ENCODE results near the gene POU4F2.

POU4F2 gene, protein sequence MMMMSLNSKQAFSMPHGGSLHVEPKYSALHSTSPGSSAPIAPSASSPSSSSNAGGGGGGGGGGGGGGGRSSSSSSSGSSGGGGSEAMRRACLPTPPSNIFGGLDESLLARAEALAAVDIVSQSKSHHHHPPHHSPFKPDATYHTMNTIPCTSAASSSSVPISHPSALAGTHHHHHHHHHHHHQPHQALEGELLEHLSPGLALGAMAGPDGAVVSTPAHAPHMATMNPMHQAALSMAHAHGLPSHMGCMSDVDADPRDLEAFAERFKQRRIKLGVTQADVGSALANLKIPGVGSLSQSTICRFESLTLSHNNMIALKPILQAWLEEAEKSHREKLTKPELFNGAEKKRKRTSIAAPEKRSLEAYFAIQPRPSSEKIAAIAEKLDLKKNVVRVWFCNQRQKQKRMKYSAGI

DNA sequence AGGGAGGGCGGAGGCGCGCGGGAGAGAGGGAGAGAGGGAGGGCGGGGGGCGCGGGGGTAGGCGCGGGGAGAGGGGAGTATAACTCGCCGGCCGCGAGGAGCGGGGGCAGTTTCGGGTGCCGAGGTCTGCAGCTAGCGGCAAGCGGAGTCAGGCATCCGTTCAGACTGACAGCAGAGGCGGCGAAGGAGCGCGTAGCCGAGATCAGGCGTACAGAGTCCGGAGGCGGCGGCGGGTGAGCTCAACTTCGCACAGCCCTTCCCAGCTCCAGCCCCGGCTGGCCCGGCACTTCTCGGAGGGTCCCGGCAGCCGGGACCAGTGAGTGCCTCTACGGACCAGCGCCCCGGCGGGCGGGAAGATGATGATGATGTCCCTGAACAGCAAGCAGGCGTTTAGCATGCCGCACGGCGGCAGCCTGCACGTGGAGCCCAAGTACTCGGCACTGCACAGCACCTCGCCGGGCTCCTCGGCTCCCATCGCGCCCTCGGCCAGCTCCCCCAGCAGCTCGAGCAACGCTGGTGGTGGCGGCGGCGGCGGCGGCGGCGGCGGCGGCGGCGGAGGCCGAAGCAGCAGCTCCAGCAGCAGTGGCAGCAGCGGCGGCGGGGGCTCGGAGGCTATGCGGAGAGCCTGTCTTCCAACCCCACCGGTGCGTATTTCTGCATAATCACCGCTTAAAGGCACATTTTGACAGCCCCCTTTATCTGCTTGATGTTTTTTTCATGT, at the start of gene POU4F2:
Gene POU4F2 (plus strand): TSS at position 108 of the 720 bp plus-strand sequence. CDS start 248 bp downstream, at position 356.
- no peak for DNase-seq

DNA sequence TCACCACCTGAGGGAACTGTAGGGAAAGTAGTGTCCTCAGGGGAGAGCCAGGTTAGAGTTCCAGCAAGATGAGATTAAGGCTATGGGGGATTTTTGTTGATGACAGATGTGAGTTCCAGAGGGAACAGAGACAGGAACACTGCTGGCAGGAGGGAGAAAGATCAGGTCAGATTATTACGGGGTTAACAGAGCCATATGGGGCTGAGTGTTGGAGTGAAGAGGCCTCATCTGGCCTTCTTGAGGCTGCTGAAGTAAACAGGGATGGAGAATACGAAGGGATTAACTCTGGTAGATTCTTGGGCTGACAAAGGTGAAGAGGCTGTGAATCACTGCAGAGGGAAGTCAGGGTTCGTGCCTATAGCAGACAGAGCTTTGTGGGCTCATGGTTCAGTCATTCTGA, 47.9 kb upstream of the POU4F2 start:
- no peak for DNase-seq

DNA sequence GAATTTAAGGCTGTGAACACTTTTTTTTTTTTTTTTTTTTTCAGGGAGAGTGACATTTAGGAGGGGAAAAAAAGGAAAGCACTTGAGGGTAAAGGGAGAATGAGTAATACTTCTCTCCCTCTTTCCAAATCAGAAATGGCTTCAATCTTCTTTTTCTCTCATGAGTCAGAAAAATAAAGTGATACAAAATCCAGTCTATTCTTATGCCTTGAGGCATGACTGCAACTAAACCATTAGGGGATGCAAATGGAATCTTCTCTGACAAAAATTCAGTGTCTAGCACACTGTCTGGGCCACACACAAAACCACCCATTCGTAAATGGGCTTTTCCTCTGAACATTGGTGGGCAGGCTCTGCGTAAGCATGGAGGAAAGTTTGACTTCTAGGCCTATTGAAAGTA, 46.7 kb upstream of the POU4F2 start:
- DNase-seq, result no peak

DNA sequence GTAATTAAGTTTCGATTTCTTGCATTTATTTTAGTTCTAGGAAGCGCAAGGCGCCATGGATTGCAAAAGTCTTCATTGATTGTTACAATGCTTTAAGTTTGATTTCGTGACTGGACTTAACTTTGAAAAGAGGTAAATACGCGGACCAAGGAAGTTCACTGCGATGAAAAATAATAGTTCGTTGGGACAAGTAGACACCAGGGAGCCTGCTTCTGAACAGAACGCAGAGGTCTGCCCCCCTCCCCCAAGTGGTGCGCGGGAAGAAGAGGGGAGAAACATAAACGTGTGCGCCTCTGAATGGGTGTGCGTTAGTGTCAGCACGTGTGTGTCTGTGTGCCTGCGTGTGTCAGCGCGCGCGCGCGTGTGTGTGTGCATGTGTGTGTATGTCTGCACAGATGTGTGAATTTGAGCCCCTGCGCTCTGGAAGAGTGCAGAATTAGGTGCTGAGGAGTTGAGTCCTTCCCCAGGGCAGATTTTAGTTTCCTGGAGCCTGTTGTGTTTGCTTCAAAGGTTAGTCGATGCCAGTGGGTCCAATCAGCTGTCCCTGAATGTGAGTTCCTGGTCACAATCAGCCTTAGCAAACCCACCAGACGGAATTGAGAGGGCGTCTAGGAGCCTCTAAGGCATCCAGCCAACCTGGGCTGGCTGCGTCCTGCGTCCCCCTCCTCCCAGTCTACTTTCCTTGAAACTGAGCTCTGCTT, 5.8 kb upstream of the POU4F2 start:
- DNase-seq, result no peak

DNA sequence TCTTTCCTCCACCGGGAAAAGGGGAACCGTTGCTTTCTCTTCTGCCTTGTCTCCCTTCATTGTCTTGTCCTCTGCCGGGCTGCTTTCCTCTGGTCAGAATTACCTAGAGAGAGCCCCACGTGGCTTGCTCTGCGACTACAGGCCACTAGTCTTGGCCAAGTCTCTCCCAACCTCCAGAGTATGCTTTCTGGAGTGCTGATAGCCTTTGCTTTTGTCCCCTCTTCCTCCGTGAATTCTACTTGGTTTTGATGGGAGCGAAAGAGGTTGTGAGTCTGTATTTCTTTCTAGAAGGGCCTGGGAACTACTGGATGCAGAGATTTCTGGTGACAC, 5.3 kb upstream of the POU4F2 start:
- DNase-seq, result no peak

DNA sequence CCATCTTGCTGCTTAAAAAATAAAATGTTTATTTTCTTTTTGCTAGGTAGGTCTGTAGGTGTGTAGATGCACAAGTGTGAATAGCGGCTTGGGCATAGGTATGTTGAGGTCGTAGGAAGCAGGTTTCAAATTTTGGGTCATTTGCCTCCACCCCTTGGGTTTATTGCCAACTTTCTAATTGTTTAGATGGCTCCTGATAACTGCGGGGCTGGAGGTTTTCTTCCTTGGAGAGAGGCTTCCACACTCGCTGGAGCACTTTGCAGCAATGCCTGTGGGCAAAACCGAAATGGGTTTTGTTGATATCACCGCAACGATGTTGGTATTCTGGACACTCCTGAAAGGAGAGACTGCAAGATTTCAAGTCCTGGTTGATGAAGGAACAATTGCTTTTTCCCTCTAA, 3.9 kb upstream of the POU4F2 start:
- DNase-seq, result no peak

DNA sequence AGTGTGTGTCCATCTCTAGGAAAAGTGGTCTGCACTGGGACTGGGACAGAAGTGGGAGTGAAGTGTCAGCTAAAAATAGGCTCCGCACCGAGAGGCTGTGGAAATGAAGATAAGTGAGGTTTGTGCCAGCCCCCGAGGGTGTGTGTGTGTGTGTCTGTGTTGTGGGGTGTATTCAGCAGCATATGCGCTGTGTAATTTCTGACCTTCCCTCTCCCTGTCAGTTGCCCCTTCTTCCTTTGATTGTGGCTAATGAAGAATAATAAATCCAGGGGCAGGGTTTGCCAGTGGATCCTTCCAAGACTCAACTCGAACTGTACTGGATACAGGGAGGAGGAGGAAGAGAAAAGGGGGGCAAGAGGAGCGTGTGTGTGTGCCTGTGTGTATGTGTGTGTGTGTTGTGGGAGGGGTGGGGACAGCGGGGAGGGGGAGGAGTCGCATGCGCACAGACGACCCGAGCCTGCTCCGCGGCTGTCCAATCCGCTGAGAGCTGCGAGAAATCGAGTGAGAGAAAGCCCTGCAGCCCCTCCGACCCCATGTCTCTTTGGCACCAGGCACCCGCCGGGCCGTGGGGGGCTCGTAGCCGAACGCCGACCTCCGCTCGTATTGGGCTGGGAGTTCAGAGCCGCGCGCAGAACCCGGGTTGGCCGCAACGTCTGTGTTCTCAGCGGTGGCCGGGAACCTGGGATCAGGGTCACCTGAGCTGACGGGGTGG, 916 bp upstream of the POU4F2 start:
- peak; percentile 18 for DNase-seq

DNA sequence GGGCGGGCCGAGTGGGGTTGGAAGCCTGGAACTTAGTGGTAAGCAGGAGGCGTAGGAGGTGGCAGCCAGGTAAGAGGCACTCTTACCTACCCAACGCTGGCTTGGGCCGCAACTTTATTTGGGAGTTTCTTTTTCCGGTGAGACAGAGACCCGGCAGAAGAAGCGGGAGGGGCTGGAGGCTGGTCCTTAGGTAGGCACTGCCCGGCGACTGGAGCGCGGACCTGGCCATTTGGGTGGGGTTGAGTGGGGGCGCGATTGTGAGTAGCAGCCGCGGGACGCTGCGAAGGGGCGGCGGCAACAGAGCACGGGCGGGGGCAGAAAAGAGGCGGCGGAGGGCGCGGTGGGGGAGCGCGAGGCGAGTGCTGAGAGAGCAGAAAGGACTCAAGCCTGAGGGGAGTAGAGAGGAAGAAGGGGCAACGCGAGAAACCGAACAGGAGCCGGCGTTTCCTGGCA, 334 bp upstream of the POU4F2 start:
- no peak for DNase-seq

DNA sequence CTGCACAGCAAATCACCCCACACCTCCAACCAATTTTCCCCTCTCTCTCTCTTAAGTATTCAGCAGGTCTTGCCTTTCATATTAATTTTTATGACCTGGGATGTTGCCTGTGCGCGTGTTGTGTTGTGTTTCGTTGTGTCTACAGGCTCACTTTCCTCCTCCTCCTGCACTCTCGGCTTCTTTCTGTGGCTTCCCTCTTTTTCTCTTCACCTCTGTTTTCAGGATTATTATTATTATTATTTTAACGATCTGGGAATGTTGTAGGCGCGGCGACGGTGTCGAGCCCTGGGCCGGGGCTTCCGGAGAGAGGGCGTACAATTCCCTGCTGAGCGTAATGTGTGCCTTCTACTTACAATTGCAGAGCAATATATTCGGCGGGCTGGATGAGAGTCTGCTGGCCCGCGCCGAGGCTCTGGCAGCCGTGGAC, 826 bp downstream of the POU4F2 start:
- DNase-seq, result no peak

DNA sequence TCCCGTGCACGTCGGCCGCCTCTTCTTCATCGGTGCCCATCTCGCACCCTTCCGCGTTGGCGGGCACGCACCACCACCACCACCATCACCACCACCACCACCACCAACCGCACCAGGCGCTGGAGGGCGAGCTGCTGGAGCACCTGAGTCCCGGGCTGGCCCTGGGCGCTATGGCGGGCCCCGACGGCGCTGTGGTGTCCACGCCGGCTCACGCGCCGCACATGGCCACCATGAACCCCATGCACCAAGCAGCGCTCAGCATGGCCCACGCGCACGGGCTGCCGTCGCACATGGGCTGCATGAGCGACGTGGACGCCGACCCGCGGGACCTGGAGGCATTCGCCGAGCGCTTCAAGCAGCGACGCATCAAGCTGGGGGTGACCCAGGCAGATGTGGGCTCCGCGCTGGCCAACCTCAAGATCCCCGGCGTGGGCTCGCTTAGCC, 1.4 kb downstream of the POU4F2 start:
- no peak for DNase-seq

DNA sequence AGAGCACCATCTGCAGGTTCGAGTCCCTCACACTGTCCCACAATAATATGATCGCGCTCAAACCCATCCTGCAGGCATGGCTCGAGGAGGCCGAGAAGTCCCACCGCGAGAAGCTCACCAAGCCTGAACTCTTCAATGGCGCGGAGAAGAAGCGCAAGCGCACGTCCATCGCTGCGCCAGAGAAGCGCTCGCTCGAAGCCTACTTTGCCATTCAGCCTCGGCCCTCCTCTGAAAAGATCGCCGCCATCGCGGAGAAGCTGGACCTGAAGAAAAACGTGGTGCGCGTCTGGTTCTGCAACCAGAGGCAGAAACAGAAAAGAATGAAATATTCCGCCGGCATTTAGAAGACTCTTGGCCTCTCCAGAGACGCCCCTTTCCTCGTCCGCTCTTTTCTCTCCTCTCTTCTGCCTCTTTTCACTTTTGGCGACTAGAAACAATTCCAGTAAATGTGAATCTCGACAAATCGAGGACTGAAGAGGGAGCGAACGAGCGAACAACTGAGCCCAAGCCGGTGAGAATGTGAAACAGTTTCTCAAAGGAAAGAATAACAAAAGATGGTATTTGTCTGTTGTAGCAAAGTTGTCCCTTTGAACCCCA, 1.9 kb downstream of the POU4F2 start:
- no peak for DNase-seq

DNA sequence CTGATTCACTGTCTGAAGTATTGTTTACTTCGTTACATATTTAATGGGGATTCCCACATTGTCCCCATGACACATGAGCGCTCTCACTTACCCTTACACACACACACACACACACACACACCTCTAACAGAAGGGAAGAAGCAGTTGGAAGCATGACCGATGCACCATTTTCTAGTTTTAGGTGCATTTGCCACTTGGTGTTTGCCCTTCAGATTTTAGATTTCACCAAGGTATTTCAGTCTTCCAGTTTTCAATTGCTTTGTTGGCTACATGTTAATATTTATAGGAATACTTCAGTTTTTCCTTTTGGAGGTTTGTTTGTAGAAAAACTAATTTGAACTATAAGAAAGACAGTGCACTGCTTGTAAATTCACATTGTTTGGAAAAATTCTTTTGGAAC, 3.1 kb downstream of the POU4F2 start:
- DNase-seq, result no peak

DNA sequence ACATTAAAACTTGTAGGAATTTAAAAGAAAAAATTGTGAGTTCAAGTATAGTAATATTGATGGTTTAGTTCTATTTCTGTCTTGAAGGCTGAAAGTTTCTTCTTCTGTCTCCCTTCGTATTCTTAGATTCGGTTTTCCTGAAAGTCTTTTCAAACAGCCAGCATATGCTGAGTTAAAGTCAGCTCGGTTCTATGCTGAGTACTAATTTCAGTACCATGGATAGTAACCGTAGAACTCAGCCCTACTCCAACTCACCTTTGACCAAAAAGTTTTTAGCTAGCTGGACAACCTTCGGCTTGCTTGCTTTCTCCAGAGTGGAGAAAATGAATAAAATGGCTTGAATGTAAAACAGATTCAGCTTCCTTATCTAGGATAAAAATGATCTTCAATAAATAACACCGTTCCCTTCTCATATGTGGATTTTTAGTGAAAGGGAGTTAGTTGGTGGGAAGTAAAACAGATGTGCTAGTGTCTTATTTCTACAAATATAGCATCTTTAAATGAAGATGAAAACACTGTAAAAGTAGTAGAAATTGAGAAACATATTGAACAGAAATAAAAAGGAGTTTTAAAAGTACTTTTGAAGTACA, 5.2 kb downstream of the POU4F2 start:
- DNase-seq, result no peak

DNA sequence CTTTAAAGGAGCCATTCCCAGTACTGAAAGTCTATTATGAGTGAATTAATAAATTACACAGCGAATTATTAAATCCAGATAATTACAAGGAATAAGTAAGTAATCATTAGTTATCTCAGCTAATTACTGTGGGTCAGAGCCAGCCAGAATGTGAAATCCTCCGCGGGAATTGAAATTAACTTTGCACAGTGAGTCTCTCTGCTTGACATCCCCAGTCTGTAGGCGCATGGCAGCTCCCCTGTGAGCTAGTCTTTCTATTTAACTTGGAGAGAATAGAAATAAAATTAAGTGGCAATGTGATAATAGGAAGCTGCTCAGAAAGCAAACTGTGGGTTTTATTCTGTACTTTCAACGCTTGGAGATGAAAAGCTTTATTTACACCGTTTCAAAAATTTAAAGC, 7.2 kb downstream of the POU4F2 start:
- no peak for DNase-seq

DNA sequence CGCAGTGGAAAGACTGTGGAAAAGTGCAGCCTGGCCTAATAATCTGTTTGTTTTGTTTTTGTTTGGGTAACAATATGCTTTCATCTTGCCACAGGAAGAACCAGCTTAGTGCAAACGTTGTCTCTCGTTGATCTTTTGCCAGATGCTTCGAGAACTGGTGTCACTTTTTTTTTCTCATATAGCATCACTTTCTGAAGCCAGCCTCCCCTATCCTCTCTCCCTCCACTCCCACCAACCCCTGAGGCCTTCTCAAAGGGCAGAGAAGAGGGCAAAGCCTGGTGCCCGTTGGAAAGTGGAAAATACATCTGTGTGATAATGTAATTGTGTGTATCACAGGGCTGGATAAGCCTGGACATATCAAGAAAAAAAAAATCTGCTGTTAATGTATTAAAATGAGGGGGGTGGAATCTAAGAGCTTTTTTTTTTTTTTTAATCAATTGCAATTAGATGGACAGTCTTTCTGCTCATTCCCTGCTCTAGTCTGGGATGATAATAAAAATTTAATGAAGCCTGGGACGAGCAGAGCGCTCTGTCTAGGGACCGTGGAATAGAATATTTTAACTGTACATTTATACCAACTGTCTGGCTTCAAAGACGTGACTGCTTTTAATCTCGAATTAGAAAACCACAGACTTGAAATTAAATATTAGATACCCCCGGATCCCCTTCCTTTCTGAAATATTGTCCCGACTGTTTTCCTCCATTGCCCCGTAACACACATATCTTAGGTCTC, 8.1 kb downstream of the POU4F2 start:
- DNase-seq, result no peak

DNA sequence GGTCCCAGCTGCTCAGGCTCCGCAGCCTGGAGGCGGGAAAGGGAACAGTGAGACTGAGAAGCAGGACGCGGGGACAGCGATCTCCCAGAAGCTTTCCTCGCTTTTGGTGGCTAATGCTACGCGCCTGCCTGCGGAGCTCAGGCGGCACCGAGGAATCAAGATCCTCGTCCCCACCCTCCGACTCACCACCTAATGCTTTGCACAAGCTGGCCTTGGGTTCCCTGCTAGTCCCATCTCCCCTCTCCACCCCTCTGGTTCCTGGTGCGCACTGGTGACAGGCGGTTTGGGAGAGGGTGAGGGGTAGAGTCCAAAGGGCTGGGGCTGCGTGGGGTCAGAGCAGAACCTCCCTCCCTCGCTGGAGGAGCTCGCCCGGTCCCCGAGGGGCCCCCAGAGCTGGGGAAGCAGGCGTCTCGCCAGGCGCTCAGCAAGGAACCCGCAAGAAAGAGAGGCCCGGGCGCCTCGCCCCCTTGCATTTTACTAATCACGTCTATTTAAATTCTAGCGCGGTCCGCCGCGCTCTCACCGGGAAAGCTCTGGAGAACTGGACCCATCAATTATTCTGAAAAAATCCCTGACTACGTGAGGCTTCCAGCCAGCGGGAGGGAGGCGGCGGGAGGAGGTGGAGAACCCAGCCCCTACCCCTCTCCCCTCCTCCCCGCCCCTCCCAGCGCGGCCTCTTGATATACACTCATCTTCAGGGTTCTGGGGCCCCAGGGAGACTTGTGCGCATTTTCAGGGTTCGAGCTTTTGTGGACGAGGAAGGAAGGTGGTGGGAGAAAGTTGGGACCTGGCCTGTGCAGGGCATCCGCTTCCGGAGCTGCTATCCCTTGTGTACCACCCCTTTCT, 9.1 kb downstream of the POU4F2 start:
- no peak for DNase-seq

DNA sequence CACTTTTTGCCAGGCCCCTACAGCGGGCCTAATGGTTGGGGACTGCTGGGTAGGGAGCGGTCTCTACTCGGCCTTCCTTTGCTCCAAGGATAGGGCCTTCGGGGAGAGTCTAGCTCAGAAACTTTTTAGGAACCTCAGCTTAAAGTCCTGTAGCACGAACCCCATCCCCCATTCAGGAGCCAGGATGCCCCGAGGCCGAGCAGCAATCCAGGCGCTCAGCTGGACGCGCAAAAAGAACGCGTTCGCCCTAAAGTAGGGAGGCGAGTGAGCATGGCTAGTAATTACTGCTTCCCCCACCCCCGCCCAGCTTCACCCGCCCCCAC, 9.7 kb downstream of the POU4F2 start:
- no peak for DNase-seq

DNA sequence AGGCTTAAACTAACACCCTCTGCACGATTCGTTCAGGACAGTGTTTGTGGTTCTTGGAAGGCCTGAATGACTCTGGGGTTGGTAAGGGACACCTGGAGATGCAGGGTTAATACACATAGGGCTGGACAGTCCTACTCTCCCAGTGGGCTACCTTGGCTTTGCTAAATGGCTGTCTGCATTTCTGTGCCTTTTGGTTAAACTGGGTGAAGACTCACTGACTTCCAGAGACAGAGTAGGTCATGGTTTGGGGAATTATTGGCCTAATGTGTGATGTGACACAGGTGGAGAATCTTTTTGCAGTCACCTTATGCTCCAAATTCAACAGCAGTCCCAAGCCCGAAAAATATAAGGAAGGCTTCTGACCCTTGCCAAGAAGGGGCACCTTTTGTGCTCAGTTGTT, 10.5 kb downstream of the POU4F2 start:
- no peak for DNase-seq

DNA sequence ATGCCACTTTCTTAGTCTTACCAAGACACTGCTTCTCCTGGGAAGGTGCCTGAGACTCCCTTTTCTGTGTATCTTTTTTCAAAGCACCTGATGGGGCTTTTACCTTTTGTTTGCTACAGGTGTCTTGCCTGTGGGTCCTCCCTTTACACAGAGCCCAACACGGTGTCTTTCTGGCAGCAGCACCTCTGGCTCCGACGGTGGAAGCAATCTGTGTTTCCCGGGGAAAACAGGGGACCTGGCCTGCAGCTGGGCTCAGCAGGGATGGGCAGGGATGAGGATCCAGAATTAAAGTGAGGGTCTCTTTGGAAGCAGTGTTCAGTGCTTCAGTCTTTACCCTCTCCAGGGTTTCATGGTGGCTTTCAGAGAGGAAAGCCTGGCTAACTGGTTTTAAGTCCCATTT, 11.3 kb downstream of the POU4F2 start:
- no peak for DNase-seq

DNA sequence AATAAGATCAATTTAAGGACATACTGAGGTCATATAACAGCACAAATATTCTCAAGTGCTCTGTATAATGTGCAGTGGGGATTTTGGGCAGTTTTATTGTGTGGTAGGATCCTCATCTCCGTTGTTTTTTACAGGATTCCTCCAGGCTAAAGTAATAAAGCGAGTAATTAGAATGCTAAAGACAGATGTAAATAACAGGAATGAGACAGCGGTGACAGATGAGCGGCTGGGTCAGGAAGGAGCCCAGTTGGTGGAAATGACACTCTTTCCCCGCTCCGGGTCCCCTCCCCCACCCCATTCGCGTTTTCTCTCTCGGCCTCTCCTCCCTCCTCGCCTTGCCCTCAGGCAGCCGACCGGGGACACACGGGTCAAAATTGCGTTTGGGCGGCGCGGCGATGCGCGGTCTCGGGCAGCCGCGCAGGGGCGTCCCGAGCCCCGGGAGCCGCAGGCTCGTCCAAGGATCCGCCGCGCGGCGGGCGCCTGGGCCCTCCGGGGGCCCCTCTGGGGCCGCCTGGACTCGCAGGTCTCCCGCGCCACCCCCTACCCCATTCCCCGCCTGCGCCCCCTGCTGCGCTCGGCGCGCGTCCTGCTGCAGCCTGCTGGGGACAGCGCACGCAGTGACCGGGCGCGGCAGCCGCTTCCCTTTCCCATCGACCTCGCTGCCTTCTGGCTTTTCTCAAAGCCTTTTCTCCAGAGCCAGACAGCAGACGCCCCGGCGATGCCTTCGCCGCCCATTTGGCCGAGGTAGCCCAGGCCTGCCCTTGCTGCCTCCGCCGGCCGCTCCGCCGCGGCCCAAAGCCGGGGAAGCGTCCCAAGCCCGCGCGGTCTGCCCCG, 16.2 kb downstream of the POU4F2 start:
- DNase-seq, result no peak
